Measurements from ENCODE around the gene BCDIN3D. TPM values are rescaled to one million over a fixed set of nuclear protein-coding genes. Genes with fewer than 3 reads are reported as not detected.

Gene BCDIN3D
- total RNA-seq, 4 donors from 2014 or later = 0.20 to 2.4 (median 2.0) TPM

GRCh38 chr12:49878021-49878420, 35.1 kb upstream of the BCDIN3D start:
- Histone ChIP-seq H3K4me3 (no peak overlapping the region), H3K27ac (no peak overlapping the region), H3K36me3 (no peaks in the 10 kb centered on the region), H3K9me3 (no peaks in the 10 kb centered on the region), H3K27me3 (no peaks in the 10 kb centered on the region), H3K4me1 (no peaks in the 10 kb centered on the region)
- WGBS, 2 donors (ENCODE audit: low coverage in 1 of 2) = 14 to 52% methylated on average over 1 to 2 of the region's 2 CpGs
- TF ChIP-seq EP300 (IDR thresholded peaks at IDR 0.05; ENCODE audit: low read depth) (no peak), POLR2AphosphoS5 (IDR thresholded peaks at IDR 0.05) (no peak), POLR2A (IDR thresholded peaks at IDR 0.05) (no peak), CTCF (IDR thresholded peaks at IDR 0.05) (no peak)
- in situ Hi-C loops (cut with MboI; ENCODE audit: low pct_ligation_motif_present in 1 of 4, low pct_unique_long_range_greater_than_20kb in 1 of 4, low sequenced_read_pairs in 3 of 4) (no loop called here), intact Hi-C loops (cut with DNase I; ENCODE audit: low total_unique reads) (no loop called here)
- DNase-seq = no peak

GRCh38 chr12:49877066-49877465, 34.2 kb upstream of the BCDIN3D start:
- intact Hi-C loops (cut with DNase I; ENCODE audit: low total_unique reads) = no loop called here
- Histone ChIP-seq H3K9me3 (no peaks in the 10 kb centered on the region), H3K36me3 (no peaks in the 10 kb centered on the region), H3K4me1 (no peaks in the 10 kb centered on the region), H3K27me3 (no peaks in the 10 kb centered on the region), H3K4me3 (no peak overlapping the region), H3K27ac (no peak overlapping the region)
- DNase-seq = no peak
- WGBS, 2 donors (ENCODE audit: low coverage in 1 of 2) = 88% methylated on average over 4 of the region's 5 CpGs; no CpG with 5 or more reads in 1 of the 2 donors
- TF ChIP-seq EP300 (IDR thresholded peaks at IDR 0.05; ENCODE audit: low read depth) (no peak), CTCF (IDR thresholded peaks at IDR 0.05) (no peak), POLR2AphosphoS5 (IDR thresholded peaks at IDR 0.05) (no peak), POLR2A (IDR thresholded peaks at IDR 0.05) (no peak)
- in situ Hi-C loops (cut with MboI; ENCODE audit: low pct_ligation_motif_present in 1 of 4, low pct_unique_long_range_greater_than_20kb in 1 of 4, low sequenced_read_pairs in 3 of 4) = no loop called here

GRCh38 chr12:49876070-49876469, 33.2 kb upstream of the BCDIN3D start:
- WGBS, 2 donors (ENCODE audit: low coverage in 1 of 2) = 87 to 94% methylated on average over 3 of the region's 3 CpGs
- Histone ChIP-seq H3K36me3 (no peaks in the 10 kb centered on the region), H3K9me3 (no peaks in the 10 kb centered on the region), H3K4me1 (no peaks in the 10 kb centered on the region), H3K4me3 (no peak overlapping the region), H3K27me3 (no peaks in the 10 kb centered on the region), H3K27ac (no peak overlapping the region)
- intact Hi-C loops (cut with DNase I; ENCODE audit: low total_unique reads) (no loop called here), in situ Hi-C loops (cut with MboI; ENCODE audit: low pct_ligation_motif_present in 1 of 4, low pct_unique_long_range_greater_than_20kb in 1 of 4, low sequenced_read_pairs in 3 of 4) (no loop called here)
- TF ChIP-seq POLR2A (IDR thresholded peaks at IDR 0.05) (no peak), POLR2AphosphoS5 (IDR thresholded peaks at IDR 0.05) (no peak), CTCF (IDR thresholded peaks at IDR 0.05) (no peak), EP300 (IDR thresholded peaks at IDR 0.05; ENCODE audit: low read depth) (no peak)
- no peak for DNase-seq

GRCh38 chr12:49875115-49875720, 32.3 kb upstream of the BCDIN3D start:
- Histone ChIP-seq H3K4me3 (no peak overlapping the region), H3K36me3 (no peaks in the 10 kb centered on the region), H3K27me3 (no peaks in the 10 kb centered on the region), H3K27ac (no peak overlapping the region), H3K4me1 (no peaks in the 10 kb centered on the region), H3K9me3 (no peaks in the 10 kb centered on the region)
- 90 to 91% methylated on average over 7 to 9 of the region's 9 CpGs for WGBS, 2 donors (ENCODE audit: low coverage in 1 of 2)
- in situ Hi-C loops (cut with MboI; ENCODE audit: low pct_ligation_motif_present in 1 of 4, low pct_unique_long_range_greater_than_20kb in 1 of 4, low sequenced_read_pairs in 3 of 4) = no loop called here
- TF ChIP-seq POLR2AphosphoS5 (IDR thresholded peaks at IDR 0.05) (no peak), CTCF (IDR thresholded peaks at IDR 0.05) (no peak), EP300 (IDR thresholded peaks at IDR 0.05; ENCODE audit: low read depth) (no peak), POLR2A (IDR thresholded peaks at IDR 0.05) (no peak)
- intact Hi-C loops (cut with DNase I; ENCODE audit: low total_unique reads) = no loop called here
- no peak for DNase-seq
